Measurements from ENCODE around the gene KSR1. TPM values are rescaled to one million over a fixed set of nuclear protein-coding genes. Genes with fewer than 3 reads are reported as not detected.

The KSR1 gene
- total and polyA plus RNA-seq, 9 of the 15 experiments (the other 6 are each of a cell fraction or from before 2014, with no cell fraction given) = 1.4 to 51.7 (median 18.4) TPM

DNA sequence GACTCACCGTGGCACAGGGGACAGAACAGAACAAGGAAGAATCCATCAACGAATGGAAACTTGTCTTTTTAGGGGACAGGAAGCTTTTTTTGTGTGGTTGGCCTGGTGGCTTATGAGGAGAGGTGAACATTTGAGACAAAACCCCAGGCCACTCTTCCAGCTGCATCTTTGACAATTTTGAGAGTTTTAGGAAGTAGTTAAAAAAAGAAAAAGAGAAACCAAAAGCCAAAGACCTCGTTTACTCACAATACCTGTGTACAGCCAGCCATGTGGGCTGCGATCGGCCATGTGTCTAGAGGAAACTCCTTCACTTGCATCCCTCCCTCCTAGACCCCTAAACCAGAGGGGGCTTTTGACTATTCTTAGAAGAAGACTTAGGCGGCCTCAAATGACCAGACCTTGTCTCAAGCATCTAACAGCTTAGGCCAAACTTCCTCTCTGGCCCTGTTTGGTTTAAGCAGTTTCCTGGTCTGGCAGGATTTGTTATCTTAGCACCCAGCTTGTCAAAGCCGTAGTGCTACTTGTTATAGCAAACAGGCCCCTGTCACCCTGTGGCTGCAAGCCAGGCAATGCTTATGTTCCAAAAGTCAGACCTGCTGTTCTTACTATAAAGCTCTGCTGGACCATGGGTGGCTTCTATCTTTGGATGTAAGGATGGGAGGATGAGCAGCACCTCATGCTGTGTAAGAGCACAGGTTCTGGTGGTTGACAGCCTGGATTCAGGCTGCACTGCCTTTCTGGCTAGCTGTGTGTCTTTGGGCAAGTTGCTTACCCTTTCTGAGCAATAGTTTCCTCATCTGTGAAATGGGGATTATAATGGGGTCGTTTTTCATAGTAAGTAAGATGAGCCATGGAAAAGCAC is 17.7 kb downstream of the KSR1 start (continued):
- TF ChIP-seq, protein P1, sequence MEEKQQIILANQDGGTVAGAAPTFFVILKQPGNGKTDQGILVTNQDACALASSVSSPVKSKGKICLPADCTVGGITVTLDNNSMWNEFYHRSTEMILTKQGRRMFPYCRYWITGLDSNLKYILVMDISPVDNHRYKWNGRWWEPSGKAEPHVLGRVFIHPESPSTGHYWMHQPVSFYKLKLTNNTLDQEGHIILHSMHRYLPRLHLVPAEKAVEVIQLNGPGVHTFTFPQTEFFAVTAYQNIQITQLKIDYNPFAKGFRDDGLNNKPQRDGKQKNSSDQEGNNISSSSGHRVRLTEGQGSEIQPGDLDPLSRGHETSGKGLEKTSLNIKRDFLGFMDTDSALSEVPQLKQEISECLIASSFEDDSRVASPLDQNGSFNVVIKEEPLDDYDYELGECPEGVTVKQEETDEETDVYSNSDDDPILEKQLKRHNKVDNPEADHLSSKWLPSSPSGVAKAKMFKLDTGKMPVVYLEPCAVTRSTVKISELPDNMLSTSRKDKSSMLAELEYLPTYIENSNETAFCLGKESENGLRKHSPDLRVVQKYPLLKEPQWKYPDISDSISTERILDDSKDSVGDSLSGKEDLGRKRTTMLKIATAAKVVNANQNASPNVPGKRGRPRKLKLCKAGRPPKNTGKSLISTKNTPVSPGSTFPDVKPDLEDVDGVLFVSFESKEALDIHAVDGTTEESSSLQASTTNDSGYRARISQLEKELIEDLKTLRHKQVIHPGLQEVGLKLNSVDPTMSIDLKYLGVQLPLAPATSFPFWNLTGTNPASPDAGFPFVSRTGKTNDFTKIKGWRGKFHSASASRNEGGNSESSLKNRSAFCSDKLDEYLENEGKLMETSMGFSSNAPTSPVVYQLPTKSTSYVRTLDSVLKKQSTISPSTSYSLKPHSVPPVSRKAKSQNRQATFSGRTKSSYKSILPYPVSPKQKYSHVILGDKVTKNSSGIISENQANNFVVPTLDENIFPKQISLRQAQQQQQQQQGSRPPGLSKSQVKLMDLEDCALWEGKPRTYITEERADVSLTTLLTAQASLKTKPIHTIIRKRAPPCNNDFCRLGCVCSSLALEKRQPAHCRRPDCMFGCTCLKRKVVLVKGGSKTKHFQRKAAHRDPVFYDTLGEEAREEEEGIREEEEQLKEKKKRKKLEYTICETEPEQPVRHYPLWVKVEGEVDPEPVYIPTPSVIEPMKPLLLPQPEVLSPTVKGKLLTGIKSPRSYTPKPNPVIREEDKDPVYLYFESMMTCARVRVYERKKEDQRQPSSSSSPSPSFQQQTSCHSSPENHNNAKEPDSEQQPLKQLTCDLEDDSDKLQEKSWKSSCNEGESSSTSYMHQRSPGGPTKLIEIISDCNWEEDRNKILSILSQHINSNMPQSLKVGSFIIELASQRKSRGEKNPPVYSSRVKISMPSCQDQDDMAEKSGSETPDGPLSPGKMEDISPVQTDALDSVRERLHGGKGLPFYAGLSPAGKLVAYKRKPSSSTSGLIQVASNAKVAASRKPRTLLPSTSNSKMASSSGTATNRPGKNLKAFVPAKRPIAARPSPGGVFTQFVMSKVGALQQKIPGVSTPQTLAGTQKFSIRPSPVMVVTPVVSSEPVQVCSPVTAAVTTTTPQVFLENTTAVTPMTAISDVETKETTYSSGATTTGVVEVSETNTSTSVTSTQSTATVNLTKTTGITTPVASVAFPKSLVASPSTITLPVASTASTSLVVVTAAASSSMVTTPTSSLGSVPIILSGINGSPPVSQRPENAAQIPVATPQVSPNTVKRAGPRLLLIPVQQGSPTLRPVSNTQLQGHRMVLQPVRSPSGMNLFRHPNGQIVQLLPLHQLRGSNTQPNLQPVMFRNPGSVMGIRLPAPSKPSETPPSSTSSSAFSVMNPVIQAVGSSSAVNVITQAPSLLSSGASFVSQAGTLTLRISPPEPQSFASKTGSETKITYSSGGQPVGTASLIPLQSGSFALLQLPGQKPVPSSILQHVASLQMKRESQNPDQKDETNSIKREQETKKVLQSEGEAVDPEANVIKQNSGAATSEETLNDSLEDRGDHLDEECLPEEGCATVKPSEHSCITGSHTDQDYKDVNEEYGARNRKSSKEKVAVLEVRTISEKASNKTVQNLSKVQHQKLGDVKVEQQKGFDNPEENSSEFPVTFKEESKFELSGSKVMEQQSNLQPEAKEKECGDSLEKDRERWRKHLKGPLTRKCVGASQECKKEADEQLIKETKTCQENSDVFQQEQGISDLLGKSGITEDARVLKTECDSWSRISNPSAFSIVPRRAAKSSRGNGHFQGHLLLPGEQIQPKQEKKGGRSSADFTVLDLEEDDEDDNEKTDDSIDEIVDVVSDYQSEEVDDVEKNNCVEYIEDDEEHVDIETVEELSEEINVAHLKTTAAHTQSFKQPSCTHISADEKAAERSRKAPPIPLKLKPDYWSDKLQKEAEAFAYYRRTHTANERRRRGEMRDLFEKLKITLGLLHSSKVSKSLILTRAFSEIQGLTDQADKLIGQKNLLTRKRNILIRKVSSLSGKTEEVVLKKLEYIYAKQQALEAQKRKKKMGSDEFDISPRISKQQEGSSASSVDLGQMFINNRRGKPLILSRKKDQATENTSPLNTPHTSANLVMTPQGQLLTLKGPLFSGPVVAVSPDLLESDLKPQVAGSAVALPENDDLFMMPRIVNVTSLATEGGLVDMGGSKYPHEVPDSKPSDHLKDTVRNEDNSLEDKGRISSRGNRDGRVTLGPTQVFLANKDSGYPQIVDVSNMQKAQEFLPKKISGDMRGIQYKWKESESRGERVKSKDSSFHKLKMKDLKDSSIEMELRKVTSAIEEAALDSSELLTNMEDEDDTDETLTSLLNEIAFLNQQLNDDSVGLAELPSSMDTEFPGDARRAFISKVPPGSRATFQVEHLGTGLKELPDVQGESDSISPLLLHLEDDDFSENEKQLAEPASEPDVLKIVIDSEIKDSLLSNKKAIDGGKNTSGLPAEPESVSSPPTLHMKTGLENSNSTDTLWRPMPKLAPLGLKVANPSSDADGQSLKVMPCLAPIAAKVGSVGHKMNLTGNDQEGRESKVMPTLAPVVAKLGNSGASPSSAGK (IDR thresholded peaks at IDR 0.05) = peak; percentile 57
- TF ChIP-seq TBP (optimal IDR thresholded peaks at IDR 0.05; ENCODE audit: low read depth, low read length) (peak; percentile 49), BRD9 (IDR thresholded peaks at IDR 0.05; ENCODE audit: low read depth, partially characterized antibody) (peak; percentile 92), BRD4 (IDR thresholded peaks at IDR 0.05) (no peak), NRF1 (conservative IDR thresholded peaks at IDR 0.05 in 1 of 2, IDR thresholded peaks at IDR 0.05 in 1 of 2) (peak in 1 of 2 experiments; percentile 34; a peak in 2 of 4 replicates), CBFA2T3 (IDR thresholded peaks at IDR 0.05) (peak; percentile 97)
- TF ChIP-seq, protein P2, sequence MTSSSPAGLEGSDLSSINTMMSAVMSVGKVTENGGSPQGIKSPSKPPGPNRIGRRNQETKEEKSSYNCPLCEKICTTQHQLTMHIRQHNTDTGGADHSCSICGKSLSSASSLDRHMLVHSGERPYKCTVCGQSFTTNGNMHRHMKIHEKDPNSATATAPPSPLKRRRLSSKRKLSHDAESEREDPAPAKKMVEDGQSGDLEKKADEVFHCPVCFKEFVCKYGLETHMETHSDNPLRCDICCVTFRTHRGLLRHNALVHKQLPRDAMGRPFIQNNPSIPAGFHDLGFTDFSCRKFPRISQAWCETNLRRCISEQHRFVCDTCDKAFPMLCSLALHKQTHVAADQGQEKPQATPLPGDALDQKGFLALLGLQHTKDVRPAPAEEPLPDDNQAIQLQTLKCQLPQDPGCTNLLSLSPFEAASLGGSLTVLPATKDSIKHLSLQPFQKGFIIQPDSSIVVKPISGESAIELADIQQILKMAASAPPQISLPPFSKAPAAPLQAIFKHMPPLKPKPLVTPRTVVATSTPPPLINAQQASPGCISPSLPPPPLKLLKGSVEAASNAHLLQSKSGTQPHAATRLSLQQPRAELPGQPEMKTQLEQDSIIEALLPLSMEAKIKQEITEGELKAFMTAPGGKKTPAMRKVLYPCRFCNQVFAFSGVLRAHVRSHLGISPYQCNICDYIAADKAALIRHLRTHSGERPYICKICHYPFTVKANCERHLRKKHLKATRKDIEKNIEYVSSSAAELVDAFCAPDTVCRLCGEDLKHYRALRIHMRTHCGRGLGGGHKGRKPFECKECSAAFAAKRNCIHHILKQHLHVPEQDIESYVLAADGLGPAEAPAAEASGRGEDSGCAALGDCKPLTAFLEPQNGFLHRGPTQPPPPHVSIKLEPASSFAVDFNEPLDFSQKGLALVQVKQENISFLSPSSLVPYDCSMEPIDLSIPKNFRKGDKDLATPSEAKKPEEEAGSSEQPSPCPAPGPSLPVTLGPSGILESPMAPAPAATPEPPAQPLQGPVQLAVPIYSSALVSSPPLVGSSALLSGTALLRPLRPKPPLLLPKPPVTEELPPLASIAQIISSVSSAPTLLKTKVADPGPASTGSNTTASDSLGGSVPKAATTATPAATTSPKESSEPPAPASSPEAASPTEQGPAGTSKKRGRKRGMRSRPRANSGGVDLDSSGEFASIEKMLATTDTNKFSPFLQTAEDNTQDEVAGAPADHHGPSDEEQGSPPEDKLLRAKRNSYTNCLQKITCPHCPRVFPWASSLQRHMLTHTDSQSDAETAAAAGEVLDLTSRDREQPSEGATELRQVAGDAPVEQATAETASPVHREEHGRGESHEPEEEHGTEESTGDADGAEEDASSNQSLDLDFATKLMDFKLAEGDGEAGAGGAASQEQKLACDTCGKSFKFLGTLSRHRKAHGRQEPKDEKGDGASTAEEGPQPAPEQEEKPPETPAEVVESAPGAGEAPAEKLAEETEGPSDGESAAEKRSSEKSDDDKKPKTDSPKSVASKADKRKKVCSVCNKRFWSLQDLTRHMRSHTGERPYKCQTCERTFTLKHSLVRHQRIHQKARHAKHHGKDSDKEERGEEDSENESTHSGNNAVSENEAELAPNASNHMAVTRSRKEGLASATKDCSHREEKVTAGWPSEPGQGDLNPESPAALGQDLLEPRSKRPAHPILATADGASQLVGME (CRISPR knock-in tag; IDR thresholded peaks at IDR 0.05) = 0 out of 2 replicates have a peak, but pooled peaks have one; percentile 41
- TF ChIP-seq, protein P3, sequence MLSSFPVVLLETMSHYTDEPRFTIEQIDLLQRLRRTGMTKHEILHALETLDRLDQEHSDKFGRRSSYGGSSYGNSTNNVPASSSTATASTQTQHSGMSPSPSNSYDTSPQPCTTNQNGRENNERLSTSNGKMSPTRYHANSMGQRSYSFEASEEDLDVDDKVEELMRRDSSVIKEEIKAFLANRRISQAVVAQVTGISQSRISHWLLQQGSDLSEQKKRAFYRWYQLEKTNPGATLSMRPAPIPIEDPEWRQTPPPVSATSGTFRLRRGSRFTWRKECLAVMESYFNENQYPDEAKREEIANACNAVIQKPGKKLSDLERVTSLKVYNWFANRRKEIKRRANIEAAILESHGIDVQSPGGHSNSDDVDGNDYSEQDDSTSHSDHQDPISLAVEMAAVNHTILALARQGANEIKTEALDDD (IDR thresholded peaks at IDR 0.05) = peak; percentile 100
